ENCODE data around the gene ATP5F1A. TPM values are rescaled to one million over a fixed set of nuclear protein-coding genes. Genes with fewer than 3 reads are reported as not detected.

The ATP5F1A gene
- total RNA-seq (100 to 1,000 TPM; 152 to 223 (median 203) TPM), polyA plus RNA-seq (100 to 1,000 TPM in 1 of 2 donors, 10 to 100 TPM in 1; 89.3 to 197 TPM)

GRCh38 chr18:46097801-46098615 is at the start of gene ATP5F1A:
Gene ATP5F1A (minus strand): TSS chr18:46098296. CDS start chr18:46098231, 65 bp downstream.
- no peaks in the 10 kb centered on the region for H3K27me3 ChIP-seq
- H3K9me3 ChIP-seq = no peaks in the 10 kb centered on the region
- no peak for FAIRE-seq
- WGBS, 2 donors = 0% methylated on average over 45 to 53 of the region's 53 CpGs
- H3K27ac ChIP-seq = peak within 1 kb of the TSS; percentile 61 to 92 (median 86)
- peak; percentile 92 to 98 (median 94) for ATAC-seq
- TF ChIP-seq CTCF (IDR thresholded peaks at IDR 0.05) = no peak
- H3K36me3 ChIP-seq = peaks cover 0 to 7% (median 0%) of the 10 kb centered on the region in 3 donors
- DNase-seq = peak; percentile 81 to 91 (median 89)
- intact Hi-C loops (cut with DNase I) = no loop called here
- peak within 1 kb of the TSS; percentile 72 to 99 (median 85) for H3K4me3 ChIP-seq
- H3K4me1 ChIP-seq = peaks cover 0 to 9% (median 5%) of the 10 kb centered on the region in 3 donors

- WGBS, 2 donors = 73 to 86% methylated on average over 3 to 4 of the region's 4 CpGs
- Histone ChIP-seq H3K9me3 (no peaks in the 10 kb centered on the region), H3K27ac (no peak overlapping the region), H3K27me3 (no peaks in the 10 kb centered on the region), H3K4me1 (no peaks in the 10 kb centered on the region), H3K4me3 (no peak overlapping the region), H3K36me3 (no peaks in the 10 kb centered on the region)
- ATAC-seq = no peak
- no peak for FAIRE-seq
- no peak for DNase-seq
- no peak for TF ChIP-seq CTCF (IDR thresholded peaks at IDR 0.05)
- intact Hi-C loops (cut with DNase I) = no loop called here
Observed at GRCh38 chr18:46141199-46141598, 43.1 kb upstream of the ATP5F1A start.

GRCh38 chr18:46140173-46140572 is 42.1 kb upstream of the ATP5F1A start:
- no peak for ATAC-seq

DNA sequence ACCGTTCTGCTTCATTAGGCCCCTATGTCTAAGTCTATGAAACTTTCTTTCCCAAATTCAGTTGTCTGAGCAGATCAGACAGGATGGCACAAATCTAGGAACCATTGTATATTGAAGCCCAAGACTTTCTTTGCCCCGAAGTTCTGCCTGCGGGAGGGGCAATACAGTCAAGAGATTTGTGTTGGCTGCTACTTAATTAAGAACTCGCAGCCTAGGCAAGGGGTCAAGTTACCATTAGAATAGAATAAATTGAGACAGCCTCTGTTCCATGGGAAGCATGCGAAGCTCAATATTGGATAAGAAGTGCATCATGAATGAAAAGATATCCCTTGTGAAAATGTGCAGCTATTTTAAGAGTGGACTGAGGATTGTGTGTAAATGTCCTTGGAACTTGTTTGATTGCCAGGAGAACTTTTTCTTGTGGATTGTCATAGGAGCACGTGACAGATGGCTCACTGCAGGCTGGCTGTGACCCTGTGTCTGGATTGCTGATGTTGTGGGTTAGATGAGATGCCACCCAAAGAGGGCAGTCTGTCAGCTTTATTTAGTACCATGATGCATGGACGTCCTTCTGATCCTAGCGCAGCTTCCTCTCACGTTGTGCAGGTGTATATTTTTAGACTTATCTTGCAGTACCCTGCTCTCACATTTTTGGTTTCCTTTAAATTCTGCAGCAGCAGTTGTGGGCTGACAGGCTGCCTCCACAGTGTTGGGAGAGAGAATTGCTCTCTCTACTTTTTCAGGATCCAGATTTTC is 37.0 kb upstream of the ATP5F1A start:
- DNase-seq (no peak), ATAC-seq (no peak), FAIRE-seq (no peak)
- Histone ChIP-seq H3K36me3 (no peaks in the 10 kb centered on the region), H3K4me3 (no peak overlapping the region), H3K9me3 (no peaks in the 10 kb centered on the region), H3K4me1 (no peaks in the 10 kb centered on the region), H3K27ac (no peak overlapping the region), H3K27me3 (no peaks in the 10 kb centered on the region)
- WGBS, 2 donors = 48 to 49% methylated on average over 9 of the region's 9 CpGs
- no peak for TF ChIP-seq CTCF (IDR thresholded peaks at IDR 0.05)
- intact Hi-C loops (cut with DNase I) = no loop called here

More at GRCh38 chr18:46140173-46140572, 42.1 kb upstream of the ATP5F1A start:
- WGBS, 2 donors = 92 to 97% methylated on average over 4 of the region's 4 CpGs
- Histone ChIP-seq H3K36me3 (no peaks in the 10 kb centered on the region), H3K27me3 (no peaks in the 10 kb centered on the region), H3K27ac (no peak overlapping the region), H3K4me3 (no peak overlapping the region), H3K4me1 (no peaks in the 10 kb centered on the region), H3K9me3 (no peaks in the 10 kb centered on the region)
- FAIRE-seq = no peak
- TF ChIP-seq CTCF (IDR thresholded peaks at IDR 0.05) = no peak
- intact Hi-C loops (cut with DNase I) = no loop called here
- DNase-seq = no peak

Data from pancreas (tissue), 10 donors.